SK-N-SH (cell line): ENCODE results near the gene RCOR1. TPM values are rescaled to one million over a fixed set of nuclear protein-coding genes. Genes with fewer than 3 reads are reported as not detected.
"Not testable (repeated sequence)": the region's sequence is repeated elsewhere in the genome, so short reads cannot be mapped to it uniquely, and the experiment has no call there.

Source experiments
- CTCF ChIA-PET: fragments of 300-600, 350-600 bp; formaldehyde crosslinking; extraction: SDS; loops from one replicate; lab custom pipeline; 2021; lab: Yijun Ruan, JAX
- POLR2A ChIA-PET: fragments of 350-600 bp; sonication (Branson Sonifier 250); formaldehyde crosslinking; extraction: SDS; loops from one replicate; lab custom pipeline; 2020; ENCODE audit warnings: antibody characterized with exemption, inconsistent platforms; lab: Yijun Ruan, JAX
- DNase-seq: peaks from one replicate; pipeline ENCODE4 v3.0.0; 2012
- H2AFZ ChIP-seq: fragments of 200-600 bp; sonication (generic); 2 replicates; pipeline ENCODE4 v1.8.1; 2016; ENCODE audit warnings: antibody characterized with exemption, mild to moderate bottlenecking, low read depth
- H3F3A ChIP-seq: fragments of 200-600 bp; sonication (generic); replicated peaks from 2 replicates; pipeline ENCODE3; 2016; ENCODE audit warnings: antibody characterized with exemption, mild to moderate bottlenecking; ENCODE audit not compliant: insufficient read depth
- H3K27ac ChIP-seq, 2 experiments: fragments of 200-500 bp in 1 of 2; fragments of 200-600 bp in 1 of 2; sonication (Bioruptor generic) in 1 of 2; sonication (generic), shearing (Covaris generic) in 1 of 2; 2 replicates each; pipeline versions ENCODE4 v1.5.1 to v1.6.1; 2014 to 2016; ENCODE audit warnings: low read depth in 2 of 2, inconsistent platforms in 1 of 2, low read length in 1 of 2, mild to moderate bottlenecking in 1 of 2, mixed read lengths in 1 of 2
- H3K27me3 ChIP-seq: fragments of 200-600 bp; sonication (generic), shearing (Covaris generic); 2 replicates; pipeline ENCODE4 v1.6.1; 2016; ENCODE audit warnings: mixed run types; ENCODE audit not compliant: insufficient read depth
- H3K36me3 ChIP-seq, 2 experiments: fragments of 200-500 bp in 1 of 2; fragments of 200-600 bp in 1 of 2; sonication (Bioruptor generic) in 1 of 2; sonication (generic) in 1 of 2; replicated peaks in 1 of 2; 2 replicates each; pipeline versions ENCODE3 to v1.5.1; 2014 to 2016; ENCODE audit warnings: low read length in 1 of 2, mild to moderate bottlenecking in 1 of 2; ENCODE audit not compliant: insufficient read depth in 2 of 2, control insufficient read depth in 1 of 2
- H3K4me1 ChIP-seq, 2 experiments: fragments of 200-500 bp in 1 of 2; fragments of 200-600 bp in 1 of 2; sonication (Bioruptor generic) in 1 of 2; sonication (generic), shearing (Covaris generic) in 1 of 2; 2 replicates each; pipeline versions ENCODE4 v1.5.1 to v1.6.1; 2014 to 2016; ENCODE audit warnings: low read depth in 1 of 2, low read length in 1 of 2, mixed run types in 1 of 2; ENCODE audit not compliant: insufficient read depth in 2 of 2, control insufficient read depth in 1 of 2
- H3K4me2 ChIP-seq: fragments of 200-600 bp; sonication (generic), shearing (Covaris generic); 2 replicates; pipeline ENCODE4 v1.6.1; 2017; ENCODE audit warnings: mixed run types
- H3K4me3 ChIP-seq, 2 experiments: fragments of 200-500 bp in 1 of 2; fragments of 200-600 bp in 1 of 2; sonication (Bioruptor generic) in 1 of 2; sonication (generic), shearing (Covaris generic) in 1 of 2; 2 replicates each; pipeline versions ENCODE4 v1.5.1 to v1.8.1; 2014 to 2016; ENCODE audit warnings: low read depth in 2 of 2, inconsistent platforms in 1 of 2, low read length in 1 of 2, mild to moderate bottlenecking in 1 of 2, mixed read lengths in 1 of 2, moderate library complexity in 1 of 2
- H3K79me2 ChIP-seq: fragments of 200-600 bp; sonication (generic); 2 replicates; pipeline ENCODE4 v1.8.1; 2017; ENCODE audit warnings: mild to moderate bottlenecking; ENCODE audit not compliant: insufficient read depth
- H3K9ac ChIP-seq: fragments of 200-600 bp; sonication (generic); 2 replicates; pipeline ENCODE4 v1.6.1; 2017; ENCODE audit warnings: mixed run types
- H3K9me2 ChIP-seq: fragments of 200-600 bp; sonication (generic); 2 replicates; pipeline ENCODE4 v1.6.1; 2017; ENCODE audit warnings: mixed run types
- H3K9me3 ChIP-seq: fragments of 200-600 bp; sonication (generic); 2 replicates; pipeline ENCODE4 v1.6.1; 2017; ENCODE audit warnings: mixed run types, mild to moderate bottlenecking, moderate library complexity
- H4K20me1 ChIP-seq: fragments of 200-600 bp; sonication (generic); 2 replicates; pipeline ENCODE4 v1.6.1; 2017; ENCODE audit warnings: mild to moderate bottlenecking, mixed run types; ENCODE audit not compliant: insufficient read depth
- CHD2 ChIP-seq: fragments of 150-350 bp; IDR thresholded peaks from 2 replicates; pipeline ENCODE4 v1.6.1; 2018; ENCODE audit warnings: low read length; ENCODE audit not compliant: partially characterized antibody
- ELF1 ChIP-seq: IDR thresholded peaks from 2 replicates; pipeline ENCODE4 v1.4.0; 2012
- EP300 ChIP-seq, 2 experiments: IDR thresholded peaks; 2 replicates each; pipeline versions ENCODE4 v1.4.0 to v1.6.1; 2012; ENCODE audit warnings: borderline replicate concordance in 1 of 2, low read depth in 1 of 2, low read length in 1 of 2
- FOSL2 ChIP-seq: IDR thresholded peaks from 2 replicates; pipeline ENCODE4 v1.4.0; 2012; ENCODE audit warnings: low read depth, mild to moderate bottlenecking, moderate library complexity, borderline replicate concordance
- FOXJ3 ChIP-seq: sonication (generic); formaldehyde crosslinking; IDR thresholded peaks from 2 replicates; pipeline ENCODE4 v1.5.1; 2020; ENCODE audit warnings: mild to moderate bottlenecking, missing genetic modification reagents
- GATA2 ChIP-seq: sonication (generic); formaldehyde crosslinking; IDR thresholded peaks from 2 replicates; pipeline ENCODE4 v1.5.0; 2020; ENCODE audit warnings: mild to moderate bottlenecking, missing genetic modification reagents
- JUND ChIP-seq: IDR thresholded peaks from 2 replicates; pipeline ENCODE4 v1.4.0; 2012
- POLR2AphosphoS5 ChIP-seq: IDR thresholded peaks from 2 replicates; pipeline ENCODE4 v1.6.1; 2012; ENCODE audit warnings: low read depth, low read length
- RCOR1 ChIP-seq: fragments of 150-350 bp; IDR thresholded peaks from 2 replicates; pipeline ENCODE4 v1.6.1; 2017; ENCODE audit warnings: antibody characterized with exemption, low read length
- RFX5 ChIP-seq: IDR thresholded peaks from 2 replicates; pipeline ENCODE4 v1.6.1; 2012; ENCODE audit warnings: mild to moderate bottlenecking, improper control_type of control experiment, low read length
- RXRA ChIP-seq: IDR thresholded peaks from 2 replicates; pipeline ENCODE4 v1.4.0; 2012; ENCODE audit warnings: low read depth, mild to moderate bottlenecking, borderline replicate concordance
- ZBTB33 ChIP-seq: IDR thresholded peaks from 2 replicates; pipeline ENCODE4 v1.4.0; 2012; ENCODE audit warnings: low read depth, borderline replicate concordance
- WGBS: methylation state at CpG from one replicate; pipeline ENCODE4 v1.1.6; 2017; ENCODE audit warnings: low lambda C conversion rate; 5-methylcytosine and 5-hydroxymethylcytosine counted together
- polyA plus RNA-seq, 3 experiments: library from polyadenylated mRNA; depleted of rRNA; stranded (reverse); fragments of >200 nt; gene quantifications; 2 replicates each; pipeline ENCODE4 v1.2.3, GENCODE V29; 2012

Gene RCOR1
- polyA plus RNA-seq, 1 of the 3 experiments (the other 2 are of a cell fraction): 8.5 TPM

GRCh38 chr14:102570334-102570995, 22.0 kb upstream of the RCOR1 start (continued):
- TF ChIP-seq ZBTB33 (no peak), RXRA (no peak), FOXJ3 (CRISPR knock-in tag) (no peak), FOSL2 (no peak), EP300 (IDR thresholded peaks at IDR 0.05; ENCODE audit: borderline replicate concordance in 1 of 2, low read depth in 1 of 2, low read length in 1 of 2) (no peak), RFX5 (no peak), JUND (no peak)

GRCh38 chr14:102571043-102571442, 21.4 kb upstream of the RCOR1 start:
- Histone ChIP-seq H3K27ac (peak overlapping the region in 1 of 2 experiments; percentile 26; a peak in 1 of 4 replicates), H3K9me2 (no peaks in the 10 kb centered on the region), H2AFZ (no peak overlapping the region), H3K4me2 (no peak overlapping the region), H3K36me3 (no peaks in the 10 kb centered on the region), H3K4me1 (no peaks in the 10 kb centered on the region; a peak in 1 of 4 replicates), H3K4me3 (no peak overlapping the region), H3F3A (no peaks in the 10 kb centered on the region), H3K9me3 (no peaks in the 10 kb centered on the region), H3K79me2 (no peaks in the 10 kb centered on the region), H3K9ac (no peak overlapping the region), H4K20me1 (no peaks in the 10 kb centered on the region), H3K27me3 (no peaks in the 10 kb centered on the region)
- CTCF ChIA-PET: interaction anchor here (1.2 to 1.9 kb wide), 5 partner anchors 9 to 133 kb away, joined by 4 to 10 read pairs (median 4); no protein-coding TSS in a partner anchor
- TF ChIP-seq GATA2 (CRISPR knock-in tag) (peak; percentile 67), ELF1 (no peak), RCOR1 (peak; percentile 48; the same call in 1 of the 2 replicates)
- 43% methylated on average over 2 of the region's 2 CpGs for WGBS
- POLR2A ChIA-PET: no interaction called here
- DNase-seq: peak; percentile 67

GRCh38 chr14:102571478-102572042, 20.9 kb upstream of the RCOR1 start:
- no peak for TF ChIP-seq ELF1
- TF ChIP-seq CHD2: no peak
- TF ChIP-seq POLR2AphosphoS5: no peak
- TF ChIP-seq EP300 (IDR thresholded peaks at IDR 0.05; ENCODE audit: borderline replicate concordance in 1 of 2, low read depth in 1 of 2, low read length in 1 of 2): no peak
- no peak for TF ChIP-seq RFX5
- Histone ChIP-seq H3K27ac (peak overlapping the region in 1 of 2 experiments; percentile 26; a peak in 1 of 4 replicates), H3K4me3 (no peak overlapping the region), H2AFZ (no peak overlapping the region), H3K4me1 (no peaks in the 10 kb centered on the region; a peak in 1 of 4 replicates), H3K9me2 (no peaks in the 10 kb centered on the region), H3K27me3 (no peaks in the 10 kb centered on the region), H3K9ac (no peak overlapping the region), H3F3A (no peaks in the 10 kb centered on the region), H3K36me3 (no peaks in the 10 kb centered on the region), H3K79me2 (no peaks in the 10 kb centered on the region), H4K20me1 (no peaks in the 10 kb centered on the region), H3K4me2 (no peak overlapping the region), H3K9me3 (no peaks in the 10 kb centered on the region)
- POLR2A ChIA-PET: no interaction called here
- no peak for DNase-seq
- CTCF ChIA-PET: interaction anchor here (1.2 to 1.9 kb wide), 5 partner anchors 10 to 133 kb away, joined by 4 to 10 read pairs (median 4); no protein-coding TSS in a partner anchor
- 82% methylated on average over 10 of the region's 10 CpGs for WGBS

- H3K36me3 ChIP-seq, POLR2A ChIA-PET, H3K27ac ChIP-seq, H3K79me2 ChIP-seq, H2AFZ ChIP-seq, H3K9me3 ChIP-seq, H3K4me1 ChIP-seq, H3K27me3 ChIP-seq, H3K4me3 ChIP-seq, DNase-seq, H3K9ac ChIP-seq, H3K4me2 ChIP-seq, H3K9me2 ChIP-seq, H3F3A ChIP-seq, H4K20me1 ChIP-seq: not testable (repeated sequence)
- CTCF ChIA-PET: interaction anchor here (1.4 kb wide), 1 partner anchor 48 kb away, joined by 5 read pairs; no protein-coding TSS in a partner anchor
- 89% methylated on average over 8 of the region's 8 CpGs for WGBS
Measured at GRCh38 chr14:102573161-102573560, 19.3 kb upstream of the RCOR1 start.
